NCI-H345 (cell line): ENCODE results near the gene TMEM25.
"Not testable (repeated sequence)": the region's sequence is repeated elsewhere in the genome, so short reads cannot be mapped to it uniquely, and the experiment has no call there.

Experiments used
- DNase-seq: peaks from one replicate; lab custom pipeline; 2025; lab: John Stamatoyannopoulos, UW

The TMEM25 gene

GRCh38 chr11:118530683-118531596, at the start of gene TMEM25:
TSS of gene TMEM25 (plus strand) at chr11:118531192. CDS start at chr11:118531802, 610 bp downstream.
- peak; percentile 83 for DNase-seq

- DNase-seq = not testable (repeated sequence)
These were observed 49.8 kb upstream of the TMEM25 start for GRCh38 chr11:118481238-118481637.

GRCh38 chr11:118484405-118484804, 46.6 kb upstream of the TMEM25 start:
- no peak for DNase-seq

GRCh38 chr11:118485273-118485672, 45.7 kb upstream of the TMEM25 start:
- DNase-seq = no peak

- DNase-seq = peak; percentile 75
These were observed 42.4 kb upstream of the TMEM25 start for GRCh38 chr11:118488480-118489109.

GRCh38 chr11:118491041-118491440, 40.0 kb upstream of the TMEM25 start:
- no peak for DNase-seq

- no peak for DNase-seq
These were observed 33.2 kb upstream of the TMEM25 start for GRCh38 chr11:118497831-118498230.

- DNase-seq = no peak
These were observed 27.8 kb upstream of the TMEM25 start for GRCh38 chr11:118503216-118503615.

- no peak for DNase-seq
These were observed 19.4 kb upstream of the TMEM25 start for GRCh38 chr11:118511601-118512000.

- no peak for DNase-seq
These were observed 16.9 kb upstream of the TMEM25 start for GRCh38 chr11:118514103-118514502.

- DNase-seq = no peak
These were observed 11.4 kb upstream of the TMEM25 start for GRCh38 chr11:118519549-118519948.

- no peak for DNase-seq
These were observed 9.1 kb upstream of the TMEM25 start for GRCh38 chr11:118521892-118522311.

GRCh38 chr11:118522571-118523072, 8.4 kb upstream of the TMEM25 start:
- DNase-seq = no peak

- DNase-seq = no peak
These were observed 6.6 kb upstream of the TMEM25 start for GRCh38 chr11:118524356-118524755.

- no peak for DNase-seq
These were observed 6.1 kb upstream of the TMEM25 start for GRCh38 chr11:118524757-118525470.

- DNase-seq = no peak
These were observed 4.3 kb upstream of the TMEM25 start for GRCh38 chr11:118526688-118527087.

- DNase-seq = no peak
These were observed 3.9 kb upstream of the TMEM25 start, which contains the start of gene TTC36 for GRCh38 chr11:118527109-118527508. TSS of gene TTC36 (plus strand) at chr11:118527474. CDS start at chr11:118527495, 21 bp downstream.

GRCh38 chr11:118528511-118528910, 2.5 kb upstream of the TMEM25 start:
- DNase-seq = no peak

GRCh38 chr11:118529584-118530175, 1.3 kb upstream of the TMEM25 start:
- peak; percentile 46 for DNase-seq

GRCh38 chr11:118530180-118530682, 761 bp upstream of the TMEM25 start:
- peak; percentile 63 for DNase-seq

- DNase-seq = peak; percentile 35
These were observed 649 bp downstream of the TMEM25 start for GRCh38 chr11:118531597-118532084.
